Activated T-cell treated with anti-CD3 and anti-CD28 coated beads, Interleukin-2, amount 50 U/mL, for 24 hours (primary cell): Measurements from ENCODE around the gene KCTD19.
A peak's percentile ranks its signal among the peaks of the same experiment; 100 is the strongest.

Experiments
- DNase-seq: peaks from one replicate; pipeline ENCODE4 v3.0.0-alpha.2; 2020
- H3K27ac Mint-ChIP-seq: 2 replicates; pipeline ENCODE4 v1.8.0; 2020; ENCODE audit warnings: mild to moderate bottlenecking, mixed read lengths
- H3K27me3 Mint-ChIP-seq: 2 replicates; pipeline ENCODE4 v1.8.0; 2020; ENCODE audit warnings: mixed read lengths
- H3K36me3 Mint-ChIP-seq: 2 replicates; pipeline ENCODE4 v1.8.0; 2020; ENCODE audit warnings: low read depth, mixed read lengths
- H3K4me1 Mint-ChIP-seq: 2 replicates; pipeline ENCODE4 v1.8.0; 2020; ENCODE audit warnings: low read depth, mixed read lengths
- H3K4me3 Mint-ChIP-seq: 2 replicates; pipeline ENCODE4 v1.8.0; 2020; ENCODE audit warnings: mild to moderate bottlenecking, moderate library complexity, mixed read lengths
- H3K9me3 Mint-ChIP-seq: 2 replicates; pipeline ENCODE4 v1.8.0; 2020; ENCODE audit warnings: mixed read lengths

KCTD19 gene

DNA sequence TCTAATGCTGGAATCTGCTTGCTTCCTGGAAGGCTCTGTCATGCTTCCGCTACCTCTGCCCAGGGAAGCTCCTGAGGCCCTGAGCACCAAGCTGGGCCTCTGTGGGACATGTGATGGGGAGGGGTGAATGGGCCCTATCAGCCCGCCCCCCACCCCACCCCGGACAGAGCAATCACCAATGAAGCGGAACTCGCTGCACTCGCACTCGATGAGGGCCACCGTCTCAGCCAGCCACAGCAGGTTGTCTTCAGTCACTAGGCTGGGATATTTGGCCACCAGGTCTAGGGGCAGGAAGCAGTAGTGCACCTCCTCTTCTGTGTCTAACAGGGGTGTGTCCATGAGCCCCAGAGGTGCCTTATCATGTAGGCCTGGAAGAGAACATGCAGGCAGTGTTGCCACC lies 23.6 kb downstream of the KCTD19 start:
- Mint-ChIP-seq H3K27ac (no peak overlapping the region), H3K4me3 (no peak overlapping the region), H3K27me3 (peaks cover 8% of the 10 kb centered on the region), H3K9me3 (no peaks in the 10 kb centered on the region), H3K36me3 (no peaks in the 10 kb centered on the region), H3K4me1 (no peaks in the 10 kb centered on the region)
- DNase-seq: peak; percentile 22

DNA sequence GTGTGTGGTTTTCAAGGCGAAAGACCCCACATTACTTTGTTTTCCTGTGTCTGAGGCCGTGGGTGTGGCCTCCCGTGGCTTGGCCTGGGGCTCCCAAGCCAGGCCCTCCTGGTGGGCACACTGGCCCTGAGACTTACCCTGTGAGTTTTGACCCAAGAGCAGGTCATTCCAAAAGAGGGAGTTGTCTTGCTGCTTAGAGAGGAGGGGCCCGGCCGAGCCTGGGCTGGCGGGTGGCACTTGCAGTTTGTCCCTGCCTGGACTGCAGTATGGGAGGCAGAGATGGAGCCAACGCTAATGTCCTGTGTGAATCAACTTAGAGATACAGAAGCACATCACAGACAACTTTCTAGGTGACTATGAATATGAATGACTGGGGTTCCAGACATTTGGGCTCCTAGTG lies 24.5 kb downstream of the KCTD19 start:
- DNase-seq: no peak
- no peaks in the 10 kb centered on the region for H3K9me3 Mint-ChIP-seq
- H3K36me3 Mint-ChIP-seq: no peaks in the 10 kb centered on the region
- H3K27ac Mint-ChIP-seq: no peak overlapping the region
- H3K4me3 Mint-ChIP-seq: no peak overlapping the region
- H3K27me3 Mint-ChIP-seq: peaks cover 8% of the 10 kb centered on the region
- no peaks in the 10 kb centered on the region for H3K4me1 Mint-ChIP-seq

DNA sequence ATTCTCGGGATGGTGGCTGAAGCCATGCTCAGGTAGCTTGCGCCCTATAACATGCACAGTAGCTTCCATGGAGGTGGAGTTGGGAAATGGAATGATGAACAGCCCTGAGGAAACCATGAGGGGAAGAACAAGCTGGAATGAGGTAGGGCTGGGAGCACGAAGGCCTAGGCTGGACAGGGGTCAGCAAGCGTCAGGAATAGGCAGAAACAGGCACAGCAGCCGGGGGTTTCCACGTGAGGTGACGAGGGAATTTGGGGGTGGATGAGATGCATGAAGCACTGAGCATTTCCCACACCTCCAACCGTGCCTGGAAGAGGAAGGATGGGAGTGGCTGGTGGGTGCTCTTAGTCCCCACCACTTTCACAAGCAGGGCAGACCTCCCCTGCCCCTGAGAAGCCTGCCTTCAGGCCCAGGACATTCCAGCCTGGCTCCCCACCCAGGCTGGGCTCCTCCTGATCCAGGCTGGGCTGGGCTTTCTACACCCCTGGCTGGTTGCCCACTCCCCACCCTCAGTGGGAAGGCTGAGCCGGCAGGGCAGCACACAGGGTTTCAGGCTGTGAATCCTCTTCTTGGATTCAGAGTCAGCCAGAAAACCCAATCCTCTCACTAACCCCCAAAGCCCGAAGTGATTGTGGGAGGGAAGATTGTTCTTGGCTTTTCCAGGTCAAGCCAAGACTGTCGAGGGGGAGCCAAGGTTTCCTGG lies 25.3 kb downstream of the KCTD19 start:
- Mint-ChIP-seq H3K4me3 (no peak overlapping the region), H3K27ac (no peak overlapping the region), H3K36me3 (no peaks in the 10 kb centered on the region), H3K27me3 (peaks cover 6% of the 10 kb centered on the region), H3K4me1 (no peaks in the 10 kb centered on the region), H3K9me3 (no peaks in the 10 kb centered on the region)
- no peak for DNase-seq

DNA sequence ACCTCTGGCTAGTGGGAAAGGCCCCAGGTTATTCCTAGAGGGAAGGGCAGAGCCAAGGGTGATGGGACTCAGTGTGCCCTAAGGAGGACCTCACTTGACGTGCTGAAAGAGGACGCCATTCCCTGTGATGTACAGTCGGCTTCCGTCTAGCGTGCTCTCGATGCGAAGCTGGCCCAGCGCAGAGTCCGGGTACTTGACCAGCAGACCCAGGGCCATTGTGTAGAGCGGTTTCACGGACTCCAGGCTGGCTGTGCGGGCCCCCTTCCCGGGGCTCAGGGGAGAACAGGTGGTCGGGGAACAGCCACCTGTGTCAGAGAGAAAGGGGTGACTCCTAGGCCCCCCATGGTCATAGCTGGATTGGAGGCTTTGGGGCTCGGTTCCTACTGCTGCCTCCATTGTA lies 27.3 kb downstream of the KCTD19 start:
- no peaks in the 10 kb centered on the region for H3K4me1 Mint-ChIP-seq
- no peaks in the 10 kb centered on the region for H3K9me3 Mint-ChIP-seq
- no peak overlapping the region for H3K27ac Mint-ChIP-seq
- H3K36me3 Mint-ChIP-seq: no peaks in the 10 kb centered on the region
- no peak for DNase-seq
- no peak overlapping the region for H3K4me3 Mint-ChIP-seq
- H3K27me3 Mint-ChIP-seq: peaks cover 6% of the 10 kb centered on the region

DNA sequence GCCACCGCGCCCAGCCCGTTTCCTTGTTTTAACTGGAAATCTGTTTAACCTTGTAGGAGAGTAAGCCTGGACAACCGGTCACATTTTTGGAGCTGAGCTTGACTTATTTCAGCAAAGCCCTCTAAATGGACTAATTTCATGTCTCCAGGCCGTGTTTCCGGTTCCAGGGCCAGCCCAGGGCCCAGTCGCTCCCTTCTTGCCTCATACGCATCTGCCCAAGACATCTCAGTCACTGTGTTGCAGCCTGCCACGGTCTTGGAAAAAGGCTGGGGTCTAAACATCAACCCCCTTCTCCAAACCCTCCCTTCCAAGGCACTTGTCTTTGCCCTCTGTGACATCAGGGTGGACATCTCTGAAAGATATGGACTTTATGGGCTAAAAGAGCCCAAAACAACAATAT lies 28.3 kb downstream of the KCTD19 start:
- H3K4me1 Mint-ChIP-seq: no peaks in the 10 kb centered on the region
- DNase-seq: no peak
- no peaks in the 10 kb centered on the region for H3K36me3 Mint-ChIP-seq
- peaks cover 6% of the 10 kb centered on the region for H3K27me3 Mint-ChIP-seq
- H3K27ac Mint-ChIP-seq: no peak overlapping the region
- H3K4me3 Mint-ChIP-seq: no peak overlapping the region
- no peaks in the 10 kb centered on the region for H3K9me3 Mint-ChIP-seq

DNA sequence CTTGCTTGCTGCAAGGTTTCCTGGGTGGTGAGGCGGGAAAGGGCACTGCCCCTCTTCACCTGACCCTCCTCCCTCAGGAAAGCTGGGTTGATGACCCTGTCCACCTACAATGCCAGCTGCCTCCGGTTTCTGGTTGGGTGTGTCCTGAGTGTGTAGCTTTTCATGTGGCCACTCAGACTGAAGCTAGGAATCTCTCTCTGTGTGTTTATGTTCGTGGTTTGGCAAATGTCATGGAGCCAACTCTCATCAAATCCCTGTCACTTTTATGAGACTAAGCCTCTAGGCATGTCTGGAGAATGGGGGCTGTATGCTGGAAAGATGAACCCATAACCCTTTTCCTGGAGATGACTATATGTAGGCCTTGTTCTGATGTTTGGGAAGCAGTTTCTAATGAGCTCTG lies 30.1 kb downstream of the KCTD19 start:
- H3K4me1 Mint-ChIP-seq: no peaks in the 10 kb centered on the region
- H3K36me3 Mint-ChIP-seq: no peaks in the 10 kb centered on the region
- H3K9me3 Mint-ChIP-seq: no peaks in the 10 kb centered on the region
- no peak for DNase-seq
- no peak overlapping the region for H3K4me3 Mint-ChIP-seq
- H3K27ac Mint-ChIP-seq: no peak overlapping the region
- H3K27me3 Mint-ChIP-seq: peaks cover 6% of the 10 kb centered on the region

DNA sequence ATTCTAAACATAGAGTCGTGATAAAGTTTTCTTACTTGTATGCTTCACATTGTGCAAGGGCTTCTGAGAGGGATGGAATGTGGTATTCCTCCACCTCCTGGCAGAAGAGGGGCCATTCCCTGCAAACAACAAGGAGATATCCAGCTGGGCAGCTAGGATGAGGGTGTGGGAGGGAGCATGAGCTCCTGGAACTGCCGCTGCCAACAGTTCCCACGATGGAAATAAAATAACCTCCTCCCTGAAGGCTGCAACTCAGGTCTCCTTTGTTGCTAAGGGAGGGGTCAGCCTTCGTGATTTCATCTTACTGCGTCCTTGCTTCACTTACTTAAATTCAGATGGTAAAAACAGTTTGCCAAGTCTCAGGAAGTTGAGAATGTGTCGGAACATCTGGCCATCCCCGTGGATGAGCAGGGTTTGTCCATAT lies 31.6 kb downstream of the KCTD19 start:
- Mint-ChIP-seq H3K4me3 (no peak overlapping the region), H3K27me3 (peaks cover 3% of the 10 kb centered on the region), H3K36me3 (no peaks in the 10 kb centered on the region), H3K9me3 (no peaks in the 10 kb centered on the region), H3K4me1 (peaks cover 4% of the 10 kb centered on the region), H3K27ac (no peak overlapping the region)
- no peak for DNase-seq

DNA sequence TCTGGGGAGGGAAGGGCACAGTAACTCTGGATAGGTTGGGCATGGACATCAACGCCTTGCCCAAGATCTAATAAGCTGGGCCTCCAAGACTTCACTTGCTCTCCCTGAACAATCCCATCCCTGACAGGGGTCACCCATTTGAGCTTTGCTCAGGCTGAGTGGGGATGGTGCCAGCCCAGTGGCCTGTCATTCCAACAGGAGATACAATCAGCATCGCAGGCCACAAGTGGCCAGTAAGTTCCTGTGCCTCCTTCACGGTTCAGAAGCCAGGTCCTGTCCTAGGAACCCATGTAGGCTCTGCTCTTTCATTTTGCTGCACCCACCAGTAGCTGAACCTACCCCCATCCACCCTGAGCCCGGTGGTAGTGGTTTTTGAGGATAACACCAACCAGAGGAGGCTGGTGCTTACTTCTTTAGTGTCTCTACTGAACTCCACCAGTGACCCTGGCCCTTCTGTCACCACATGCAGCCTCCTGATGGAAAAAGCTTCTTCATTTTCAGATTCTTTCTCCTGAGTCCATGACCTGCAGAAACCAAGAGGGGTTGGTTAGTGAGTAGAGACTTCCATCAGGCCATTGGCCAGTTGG lies 32.3 kb downstream of the KCTD19 start:
- DNase-seq: no peak
- Mint-ChIP-seq H3K4me1 (peaks cover 11% of the 10 kb centered on the region), H3K4me3 (no peak overlapping the region), H3K27me3 (peaks cover 3% of the 10 kb centered on the region), H3K27ac (no peak overlapping the region), H3K9me3 (no peaks in the 10 kb centered on the region), H3K36me3 (no peaks in the 10 kb centered on the region)

DNA sequence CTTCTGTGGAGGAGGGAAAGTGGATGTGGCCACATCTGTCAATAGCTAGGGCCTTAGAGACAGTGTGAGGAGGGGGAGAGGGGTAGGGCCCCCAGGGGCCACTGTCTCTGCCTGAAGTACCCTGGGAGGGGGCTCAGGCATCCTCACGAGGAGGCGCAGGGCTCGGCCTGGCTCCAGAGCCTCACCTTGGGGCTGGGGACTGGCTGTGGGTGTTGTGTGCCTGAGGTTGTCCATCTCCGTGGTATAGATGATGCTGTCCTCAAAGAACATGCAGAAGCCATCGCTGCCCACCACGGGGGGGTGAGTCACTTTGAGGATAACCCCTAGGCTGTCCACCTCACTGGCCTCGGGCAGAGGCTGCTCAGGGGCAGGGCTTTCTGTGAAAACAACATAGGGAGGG lies 35.1 kb downstream of the KCTD19 start:
- no peak for DNase-seq
- H3K27ac Mint-ChIP-seq: no peak overlapping the region
- no peaks in the 10 kb centered on the region for H3K27me3 Mint-ChIP-seq
- no peak overlapping the region for H3K4me3 Mint-ChIP-seq
- no peaks in the 10 kb centered on the region for H3K9me3 Mint-ChIP-seq
- H3K4me1 Mint-ChIP-seq: peaks cover 11% of the 10 kb centered on the region
- H3K36me3 Mint-ChIP-seq: peaks cover 11% of the 10 kb centered on the region

DNA sequence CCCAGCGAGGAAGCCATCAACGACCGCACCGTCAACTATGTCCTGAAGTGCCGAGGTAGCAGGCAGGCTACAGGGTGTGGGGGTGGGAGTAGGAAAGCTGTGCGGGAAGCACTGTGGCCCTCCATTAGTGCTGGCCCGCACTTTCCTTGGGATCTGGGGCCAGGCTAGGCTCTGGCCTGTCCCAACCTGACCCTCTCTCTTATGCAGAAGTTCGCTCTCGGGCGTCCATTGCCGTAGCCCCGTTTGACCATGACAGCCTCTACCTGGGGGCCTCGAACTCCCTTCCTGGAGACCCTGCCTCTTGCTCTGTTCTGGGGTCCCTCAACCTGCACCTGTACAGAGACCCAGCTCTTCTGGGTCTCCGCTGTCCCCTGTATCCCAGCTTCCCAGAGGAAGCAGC lies 38.6 kb downstream of the KCTD19 start:
- H3K36me3 Mint-ChIP-seq: peaks cover 29% of the 10 kb centered on the region
- no peak overlapping the region for H3K27ac Mint-ChIP-seq
- no peaks in the 10 kb centered on the region for H3K27me3 Mint-ChIP-seq
- no peaks in the 10 kb centered on the region for H3K9me3 Mint-ChIP-seq
- H3K4me3 Mint-ChIP-seq: no peak overlapping the region
- peaks cover 11% of the 10 kb centered on the region for H3K4me1 Mint-ChIP-seq
- DNase-seq: no peak

DNA sequence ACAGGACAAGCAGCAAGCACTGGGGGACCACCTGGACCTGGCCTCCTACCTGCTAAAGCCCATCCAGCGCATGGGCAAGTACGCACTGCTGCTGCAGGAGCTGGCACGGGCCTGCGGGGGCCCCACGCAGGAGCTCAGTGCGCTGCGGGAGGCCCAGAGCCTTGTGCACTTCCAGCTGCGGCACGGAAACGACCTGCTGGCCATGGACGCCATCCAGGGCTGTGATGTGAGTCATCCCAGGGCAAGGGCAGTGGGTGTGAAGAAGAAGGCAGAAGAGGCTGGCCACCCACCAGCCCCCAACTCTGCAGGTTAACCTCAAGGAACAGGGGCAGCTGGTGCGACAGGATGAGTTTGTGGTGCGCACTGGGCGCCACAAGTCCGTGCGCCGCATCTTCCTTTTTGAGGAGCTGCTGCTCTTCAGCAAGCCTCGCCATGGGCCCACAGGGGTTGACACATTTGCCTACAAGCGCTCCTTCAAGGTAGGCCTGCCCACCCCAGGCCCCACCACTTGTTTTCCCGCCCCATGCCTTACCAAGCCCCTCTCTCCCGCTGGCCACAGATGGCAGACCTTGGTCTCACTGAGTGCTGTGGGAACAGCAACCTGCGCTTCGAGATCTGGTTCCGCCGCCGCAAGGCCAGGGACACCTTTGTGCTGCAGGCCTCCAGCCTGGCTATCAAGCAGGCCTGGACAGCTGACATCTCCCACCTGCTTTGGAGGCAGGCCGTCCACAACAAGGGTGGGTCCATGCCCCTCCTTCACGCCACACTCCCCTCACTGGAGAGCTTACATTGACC lies 39.9 kb downstream of the KCTD19 start:
- H3K36me3 Mint-ChIP-seq: peaks cover 35% of the 10 kb centered on the region
- H3K4me1 Mint-ChIP-seq: peaks cover 11% of the 10 kb centered on the region
- no peak overlapping the region for H3K4me3 Mint-ChIP-seq
- DNase-seq: no peak
- no peaks in the 10 kb centered on the region for H3K27me3 Mint-ChIP-seq
- no peaks in the 10 kb centered on the region for H3K9me3 Mint-ChIP-seq
- H3K27ac Mint-ChIP-seq: peak overlapping the region; percentile 35

DNA sequence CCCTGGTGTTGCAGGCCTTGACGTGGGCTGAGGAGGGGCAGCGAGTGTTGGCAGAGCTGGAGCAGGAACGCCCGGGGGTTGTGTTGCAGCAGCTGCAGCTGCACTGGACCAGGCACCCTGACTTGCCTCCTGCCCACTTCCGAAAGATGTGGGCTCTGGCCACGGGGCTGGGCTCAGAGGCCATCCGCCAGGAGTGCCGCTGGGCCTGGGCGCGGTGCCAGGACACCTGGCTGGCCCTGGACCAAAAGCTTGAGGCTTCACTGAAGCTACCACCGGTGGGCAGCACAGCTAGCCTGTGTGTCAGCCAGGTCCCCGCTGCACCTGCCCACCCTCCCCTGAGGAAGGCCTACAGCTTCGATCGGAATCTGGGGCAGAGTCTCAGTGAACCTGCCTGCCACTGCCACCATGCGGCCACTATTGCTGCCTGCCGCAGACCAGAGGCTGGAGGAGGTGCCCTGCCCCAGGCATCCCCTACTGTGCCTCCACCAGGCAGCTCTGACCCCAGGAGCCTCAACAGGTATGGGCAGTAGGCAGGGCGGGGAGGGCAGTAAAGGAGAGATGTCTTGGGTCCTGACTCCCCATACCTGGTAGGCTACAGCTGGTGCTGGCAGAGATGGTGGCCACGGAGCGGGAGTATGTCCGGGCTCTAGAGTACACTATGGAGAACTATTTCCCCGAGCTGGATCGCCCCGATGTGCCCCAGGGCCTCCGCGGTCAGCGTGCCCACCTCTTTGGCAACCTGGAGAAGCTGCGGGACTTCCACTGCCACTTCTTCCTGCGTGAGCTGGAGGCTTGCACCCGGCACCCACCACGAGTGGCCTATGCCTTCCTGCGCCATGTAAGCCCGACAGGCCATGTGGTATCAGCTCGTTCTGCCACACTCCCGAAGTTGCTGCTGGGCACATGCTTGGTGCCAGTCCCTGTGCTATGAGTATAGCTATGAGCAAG lies 41.6 kb downstream of the KCTD19 start:
- Mint-ChIP-seq H3K4me1 (peaks cover 9% of the 10 kb centered on the region), H3K4me3 (no peak overlapping the region), H3K9me3 (no peaks in the 10 kb centered on the region), H3K27me3 (no peaks in the 10 kb centered on the region), H3K27ac (no peak overlapping the region), H3K36me3 (peaks cover 35% of the 10 kb centered on the region)
- no peak for DNase-seq

DNA sequence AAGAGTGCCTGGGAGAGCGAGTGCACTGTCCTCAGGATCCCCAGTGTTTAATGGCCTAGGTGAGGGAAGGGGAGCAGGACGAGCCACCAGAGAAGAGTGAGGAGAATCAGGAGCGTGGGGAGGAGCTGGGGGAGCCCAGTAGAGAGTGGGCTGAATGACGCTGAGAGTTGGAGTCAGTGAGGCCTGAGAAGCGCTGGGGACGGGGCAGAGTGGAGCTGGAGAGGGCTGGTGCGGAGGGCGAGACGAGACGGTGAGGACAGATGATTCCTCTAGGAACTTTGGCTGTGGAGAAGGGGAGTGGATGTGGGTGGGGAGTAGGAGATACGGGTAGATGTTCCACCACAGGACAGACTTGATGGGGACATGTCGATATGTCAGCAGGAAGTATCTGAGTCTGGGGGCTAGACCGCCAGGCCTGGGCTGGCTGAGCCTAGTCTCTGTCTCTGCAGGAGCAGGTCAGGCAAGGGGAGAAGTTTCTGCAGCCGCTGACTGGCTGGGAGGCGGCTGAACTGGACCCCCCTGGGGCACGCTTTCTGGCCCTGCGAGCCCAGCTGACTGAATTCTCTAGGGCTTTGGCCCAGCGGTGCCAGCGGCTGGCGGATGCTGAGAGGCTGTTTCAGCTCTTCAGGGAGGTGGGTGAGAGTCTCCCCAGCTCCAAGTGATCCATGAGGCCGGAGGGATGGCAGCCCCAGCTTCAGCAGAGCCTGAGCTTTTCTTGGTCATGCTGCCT lies 42.5 kb downstream of the KCTD19 start:
- Mint-ChIP-seq H3K27ac (no peak overlapping the region), H3K36me3 (peaks cover 35% of the 10 kb centered on the region), H3K9me3 (no peaks in the 10 kb centered on the region), H3K4me1 (peaks cover 5% of the 10 kb centered on the region), H3K27me3 (no peaks in the 10 kb centered on the region), H3K4me3 (no peak overlapping the region)
- DNase-seq: no peak
